Activated naive CD4-positive, alpha-beta T cell treated with anti-CD3 and anti-CD28 coated beads, Interleukin-2, amount 50 U/mL, for 24 hours (primary cell): ENCODE results near the gene SORBS1.

Experiments
- H3K27ac Mint-ChIP-seq: one replicate; pipeline ENCODE4 v1.8.0; 2021; ENCODE audit warnings: mild to moderate bottlenecking, mixed read lengths
- H3K27me3 Mint-ChIP-seq: one replicate; pipeline ENCODE4 v1.8.0; 2021; ENCODE audit warnings: mixed read lengths
- H3K36me3 Mint-ChIP-seq: one replicate; pipeline ENCODE4 v1.8.0; 2021; ENCODE audit warnings: mixed read lengths
- H3K4me1 Mint-ChIP-seq: one replicate; pipeline ENCODE4 v1.8.0; 2021; ENCODE audit warnings: mixed read lengths
- H3K4me3 Mint-ChIP-seq: one replicate; pipeline ENCODE4 v1.8.0; 2021; ENCODE audit warnings: mild to moderate bottlenecking, mixed read lengths
- H3K9me3 Mint-ChIP-seq: one replicate; pipeline ENCODE4 v1.8.0; 2021; ENCODE audit warnings: mixed read lengths

Gene SORBS1

GRCh38 chr10:95459446-95460045, 101.6 kb downstream of the SORBS1 start:
- H3K27ac Mint-ChIP-seq, result no peak overlapping the region
- H3K36me3 Mint-ChIP-seq, result no peaks in the 10 kb centered on the region
- no peaks in the 10 kb centered on the region for H3K27me3 Mint-ChIP-seq
- H3K4me1 Mint-ChIP-seq, result no peaks in the 10 kb centered on the region
- no peaks in the 10 kb centered on the region for H3K9me3 Mint-ChIP-seq
- no peak overlapping the region for H3K4me3 Mint-ChIP-seq

- no peaks in the 10 kb centered on the region for H3K4me1 Mint-ChIP-seq
- H3K9me3 Mint-ChIP-seq, result no peaks in the 10 kb centered on the region
- no peak overlapping the region for H3K4me3 Mint-ChIP-seq
- no peaks in the 10 kb centered on the region for H3K36me3 Mint-ChIP-seq
- no peaks in the 10 kb centered on the region for H3K27me3 Mint-ChIP-seq
- H3K27ac Mint-ChIP-seq, result no peak overlapping the region
Observed at GRCh38 chr10:95458871-95459270, 102.3 kb downstream of the SORBS1 start.

- Mint-ChIP-seq H3K27me3 (no peaks in the 10 kb centered on the region), H3K9me3 (no peaks in the 10 kb centered on the region), H3K36me3 (no peaks in the 10 kb centered on the region), H3K4me3 (no peak overlapping the region), H3K27ac (no peak overlapping the region), H3K4me1 (no peaks in the 10 kb centered on the region)
Observed at GRCh38 chr10:95458014-95458413, 103.2 kb downstream of the SORBS1 start.

GRCh38 chr10:95457319-95457886, 103.8 kb downstream of the SORBS1 start:
- Mint-ChIP-seq H3K36me3 (no peaks in the 10 kb centered on the region), H3K27ac (no peak overlapping the region), H3K27me3 (no peaks in the 10 kb centered on the region), H3K4me3 (no peak overlapping the region), H3K4me1 (no peaks in the 10 kb centered on the region), H3K9me3 (no peaks in the 10 kb centered on the region)

GRCh38 chr10:95456516-95456915, 104.7 kb downstream of the SORBS1 start:
- Mint-ChIP-seq H3K27ac (no peak overlapping the region), H3K4me3 (no peak overlapping the region), H3K36me3 (no peaks in the 10 kb centered on the region), H3K27me3 (no peaks in the 10 kb centered on the region), H3K9me3 (no peaks in the 10 kb centered on the region), H3K4me1 (no peaks in the 10 kb centered on the region)

GRCh38 chr10:95454940-95455339, 106.2 kb downstream of the SORBS1 start:
- H3K27ac Mint-ChIP-seq, result no peak overlapping the region

GRCh38 chr10:95454356-95454755, 106.8 kb downstream of the SORBS1 start:
- no peak overlapping the region for H3K4me3 Mint-ChIP-seq
- H3K27me3 Mint-ChIP-seq, result no peaks in the 10 kb centered on the region
- no peaks in the 10 kb centered on the region for H3K4me1 Mint-ChIP-seq
- H3K9me3 Mint-ChIP-seq, result no peaks in the 10 kb centered on the region
- H3K27ac Mint-ChIP-seq, result no peak overlapping the region
- no peaks in the 10 kb centered on the region for H3K36me3 Mint-ChIP-seq

More at GRCh38 chr10:95454940-95455339, 106.2 kb downstream of the SORBS1 start:
- Mint-ChIP-seq H3K9me3 (no peaks in the 10 kb centered on the region), H3K36me3 (no peaks in the 10 kb centered on the region), H3K4me1 (no peaks in the 10 kb centered on the region), H3K4me3 (no peak overlapping the region), H3K27me3 (no peaks in the 10 kb centered on the region)

GRCh38 chr10:95451568-95452524, 109.3 kb downstream of the SORBS1 start:
- no peaks in the 10 kb centered on the region for H3K4me1 Mint-ChIP-seq
- no peaks in the 10 kb centered on the region for H3K9me3 Mint-ChIP-seq
- no peaks in the 10 kb centered on the region for H3K27me3 Mint-ChIP-seq
- no peaks in the 10 kb centered on the region for H3K36me3 Mint-ChIP-seq
- no peak overlapping the region for H3K4me3 Mint-ChIP-seq
- no peak overlapping the region for H3K27ac Mint-ChIP-seq

GRCh38 chr10:95451150-95451549, 110.0 kb downstream of the SORBS1 start:
- Mint-ChIP-seq H3K9me3 (no peaks in the 10 kb centered on the region), H3K36me3 (no peaks in the 10 kb centered on the region), H3K4me1 (no peaks in the 10 kb centered on the region), H3K4me3 (no peak overlapping the region), H3K27ac (no peak overlapping the region), H3K27me3 (no peaks in the 10 kb centered on the region)

- H3K9me3 Mint-ChIP-seq, result no peaks in the 10 kb centered on the region
Observed at GRCh38 chr10:95450188-95450587, 111.0 kb downstream of the SORBS1 start.

GRCh38 chr10:95447685-95448084, 113.5 kb downstream of the SORBS1 start:
- Mint-ChIP-seq H3K27me3 (peaks cover 1% of the 10 kb centered on the region), H3K4me3 (no peak overlapping the region), H3K36me3 (no peaks in the 10 kb centered on the region), H3K4me1 (no peaks in the 10 kb centered on the region), H3K9me3 (no peaks in the 10 kb centered on the region), H3K27ac (no peak overlapping the region)

More at GRCh38 chr10:95450188-95450587, 111.0 kb downstream of the SORBS1 start:
- Mint-ChIP-seq H3K36me3 (no peaks in the 10 kb centered on the region), H3K4me1 (no peaks in the 10 kb centered on the region), H3K27ac (no peak overlapping the region), H3K4me3 (no peak overlapping the region), H3K27me3 (peaks cover 1% of the 10 kb centered on the region)

GRCh38 chr10:95445837-95446486, 115.2 kb downstream of the SORBS1 start:
- H3K36me3 Mint-ChIP-seq, result no peaks in the 10 kb centered on the region
- H3K27ac Mint-ChIP-seq, result no peak overlapping the region
- H3K27me3 Mint-ChIP-seq, result peaks cover 1% of the 10 kb centered on the region
- no peaks in the 10 kb centered on the region for H3K4me1 Mint-ChIP-seq
- H3K9me3 Mint-ChIP-seq, result no peaks in the 10 kb centered on the region
- H3K4me3 Mint-ChIP-seq, result no peak overlapping the region

GRCh38 chr10:95445223-95445836, 115.8 kb downstream of the SORBS1 start:
- no peak overlapping the region for H3K27ac Mint-ChIP-seq
- peaks cover 1% of the 10 kb centered on the region for H3K27me3 Mint-ChIP-seq
- H3K4me1 Mint-ChIP-seq, result no peaks in the 10 kb centered on the region
- no peaks in the 10 kb centered on the region for H3K36me3 Mint-ChIP-seq
- no peaks in the 10 kb centered on the region for H3K9me3 Mint-ChIP-seq
- H3K4me3 Mint-ChIP-seq, result no peak overlapping the region

- Mint-ChIP-seq H3K9me3 (no peaks in the 10 kb centered on the region), H3K27ac (no peak overlapping the region), H3K4me1 (no peaks in the 10 kb centered on the region), H3K4me3 (no peak overlapping the region), H3K27me3 (peaks cover 1% of the 10 kb centered on the region), H3K36me3 (no peaks in the 10 kb centered on the region)
Observed at GRCh38 chr10:95444792-95445191, 116.4 kb downstream of the SORBS1 start.

- H3K9me3 Mint-ChIP-seq, result no peaks in the 10 kb centered on the region
- no peaks in the 10 kb centered on the region for H3K4me1 Mint-ChIP-seq
- no peak overlapping the region for H3K27ac Mint-ChIP-seq
- peaks cover 1% of the 10 kb centered on the region for H3K27me3 Mint-ChIP-seq
- H3K4me3 Mint-ChIP-seq, result no peak overlapping the region
- no peaks in the 10 kb centered on the region for H3K36me3 Mint-ChIP-seq
Observed at GRCh38 chr10:95443636-95444035, 117.5 kb downstream of the SORBS1 start.
